SK-N-MC (cell line): Measurements from ENCODE around the gene IMMP2L.
"Not testable (repeated sequence)": the region's sequence is repeated elsewhere in the genome, so short reads cannot be mapped to it uniquely, and the experiment has no call there.

Experiments
- EZH2 ChIP-seq: fragments of 200-600 bp; sonication (generic); IDR thresholded peaks from one replicate; pipeline ENCODE4 v1.6.1; 2017; ENCODE audit warnings: antibody characterized with exemption
- FOXP2 ChIP-seq: optimal IDR thresholded peaks from 2 replicates; pipeline ENCODE3; 2011; ENCODE audit warnings: mild to moderate bottlenecking, moderate library complexity; ENCODE audit not compliant: insufficient read depth; ENCODE audit errors: extremely low read length, control extremely low read depth
- POLR2AphosphoS5 ChIP-seq: IDR thresholded peaks from 2 replicates; pipeline ENCODE4 v1.6.1; 2012; ENCODE audit warnings: mild to moderate bottlenecking, low read depth, low read length, borderline replicate concordance

GRCh38 chr7:111501799-111502198 lies 60.5 kb downstream of the IMMP2L start:
- not testable (repeated sequence) for TF ChIP-seq EZH2, POLR2AphosphoS5, FOXP2
